GM12892 (cell line): ENCODE measurements around the gene FAM20C.

ENCODE experiments used
- POLR2A ChIP-seq: IDR thresholded peaks from 2 replicates; pipeline ENCODE4 v1.6.1; 2011; ENCODE audit warnings: low read depth, low read length, control low read depth
- POLR2AphosphoS5 ChIP-seq: IDR thresholded peaks from 2 replicates; pipeline ENCODE4 v1.6.1; 2011; ENCODE audit warnings: low read depth, low read length, control low read depth

DNA sequence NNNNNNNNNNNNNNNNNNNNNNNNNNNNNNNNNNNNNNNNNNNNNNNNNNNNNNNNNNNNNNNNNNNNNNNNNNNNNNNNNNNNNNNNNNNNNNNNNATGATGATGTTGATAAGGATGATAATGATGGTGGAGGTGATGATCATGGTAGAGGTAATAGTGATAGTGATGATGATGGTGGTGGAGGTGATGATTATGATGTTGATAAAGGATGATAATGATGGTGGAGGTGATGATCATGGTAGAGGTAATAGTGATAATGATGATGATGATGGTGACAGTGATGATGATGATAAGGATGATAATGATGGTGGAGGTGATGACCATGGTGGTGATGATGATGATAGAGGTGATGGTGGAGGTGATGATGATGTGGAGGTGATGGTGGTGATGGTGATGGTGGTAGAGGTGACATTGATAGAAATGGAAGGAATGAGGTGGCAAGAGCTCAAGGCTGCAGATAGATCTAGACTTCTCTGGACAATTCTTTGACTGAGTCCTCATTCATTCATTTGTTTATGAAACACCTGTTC lies 47.8 kb downstream of the FAM20C start:
- TF ChIP-seq POLR2A, result no peak
- TF ChIP-seq POLR2AphosphoS5, result no peak
